Suppressor macrophage treated with lipopolysaccharide for 1 hour (primary cell): ENCODE results near the gene MAP3K7.
A peak's percentile ranks its signal among the peaks of the same experiment; 100 is the strongest.

Experiments
- DNase-seq, 3 donors: peaks; one replicate each; pipeline ENCODE4 v3.0.0-alpha.2; 2020 to 2022

Gene MAP3K7

GRCh38 chr6:90586836-90587638 lies at the start of gene MAP3K7:
MAP3K7 (minus strand) TSS chr6:90587072; CDS start chr6:90586883, 189 bp downstream.
- peak; percentile 96 to 98 (median 98) for DNase-seq

GRCh38 chr6:90631046-90631445 lies 44.2 kb upstream of the MAP3K7 start:
- no peak for DNase-seq

- DNase-seq, result no peak
These were observed 34.7 kb upstream of the MAP3K7 start for GRCh38 chr6:90621581-90621980.

- no peak for DNase-seq
These were observed 32.3 kb upstream of the MAP3K7 start for GRCh38 chr6:90619221-90619620.

DNA sequence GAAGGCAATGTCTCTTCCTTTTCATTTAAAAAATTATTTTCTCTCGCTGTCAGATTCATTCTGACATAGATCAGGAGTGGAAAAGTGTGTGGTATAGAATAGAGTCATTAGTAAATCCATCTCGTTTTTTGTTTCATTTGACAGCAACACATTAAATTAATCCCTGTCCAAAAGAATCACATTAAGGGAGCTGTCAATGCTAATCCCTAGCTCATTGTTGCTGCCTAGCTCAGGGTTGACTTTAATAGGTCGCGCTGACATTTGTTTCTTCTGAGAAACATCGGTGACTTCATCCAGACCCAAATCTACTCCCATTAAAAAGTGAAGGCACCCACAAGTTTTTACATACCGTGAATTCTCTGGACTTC lies 25.4 kb upstream of the MAP3K7 start:
- DNase-seq, result no peak

DNA sequence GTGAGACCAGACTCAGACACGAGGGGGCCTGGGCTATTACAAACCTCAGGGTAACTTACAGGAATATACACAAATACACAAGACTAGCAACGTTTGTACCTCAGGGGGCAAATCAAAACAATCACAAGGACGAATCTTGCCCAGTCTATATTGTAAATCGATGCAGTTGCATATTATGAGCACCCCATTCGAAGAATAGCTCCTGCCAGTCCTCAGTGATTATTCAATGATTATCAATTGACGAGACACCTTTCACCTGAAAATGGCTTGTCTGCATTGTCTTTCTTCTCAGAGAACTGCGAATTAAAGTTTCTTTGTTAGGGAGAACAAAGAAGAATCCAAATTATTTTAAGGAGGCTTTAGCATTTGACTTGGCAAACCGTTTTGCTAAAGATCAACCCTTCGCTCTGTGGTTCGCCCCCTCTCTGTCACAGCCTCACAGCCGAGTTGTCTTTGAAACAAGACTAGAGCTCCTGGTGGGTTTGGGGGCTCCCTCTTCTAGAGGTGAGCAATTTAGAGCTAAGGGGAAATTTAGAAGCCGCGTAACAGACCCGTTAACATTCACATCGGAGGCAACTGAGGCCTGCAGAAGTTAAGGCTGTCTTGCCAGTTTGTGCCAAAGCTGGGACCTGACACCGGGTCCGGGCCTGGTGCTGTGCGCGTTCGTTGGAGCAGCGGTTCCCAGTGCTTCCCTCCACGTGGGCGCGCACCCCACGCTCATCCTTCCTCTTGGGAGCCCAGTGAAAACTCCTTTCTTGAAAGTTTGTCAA lies 24.9 kb upstream of the MAP3K7 start:
- DNase-seq, result no peak

DNA sequence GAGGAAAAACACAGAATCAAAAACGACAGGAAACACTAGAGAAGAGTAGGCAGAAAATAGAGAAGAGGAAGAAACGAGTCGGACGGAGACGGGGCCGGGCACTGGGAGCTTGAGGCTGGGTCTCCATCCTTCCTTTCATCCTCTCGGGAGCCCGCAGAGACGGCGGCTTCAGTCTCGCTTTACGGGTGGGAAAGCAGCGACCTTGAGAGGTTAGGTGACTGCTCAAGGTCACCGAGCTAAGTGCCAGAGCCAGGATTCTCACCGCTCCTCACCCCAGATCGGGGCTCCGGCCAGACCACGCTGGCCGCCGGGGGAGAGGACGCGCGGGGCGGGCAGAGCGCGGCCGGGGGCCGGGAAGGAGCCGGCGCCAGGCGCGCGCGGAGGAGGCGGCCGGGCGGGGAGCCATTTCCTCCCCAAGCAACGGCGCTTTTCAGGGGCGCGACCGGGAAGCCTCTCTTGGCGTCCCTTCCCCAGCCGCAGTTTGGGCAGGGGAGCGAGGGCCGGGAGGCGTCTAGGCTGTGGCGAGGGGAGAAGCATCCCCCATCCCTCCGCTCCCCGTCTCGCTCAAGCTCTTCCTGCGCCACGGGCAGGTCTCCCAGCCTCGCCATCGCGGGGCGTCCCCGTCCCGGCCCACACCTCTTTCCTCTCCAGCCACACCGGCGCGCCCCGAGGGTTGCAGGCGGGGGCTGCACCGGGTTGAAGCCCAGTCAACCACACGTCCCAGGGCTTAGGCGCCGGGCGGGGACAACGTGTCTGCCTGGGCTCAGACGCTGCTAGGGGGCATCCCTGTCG lies 24.1 kb upstream of the MAP3K7 start:
- peak in 2 of 3 donors; percentile 24 to 54 for DNase-seq

DNA sequence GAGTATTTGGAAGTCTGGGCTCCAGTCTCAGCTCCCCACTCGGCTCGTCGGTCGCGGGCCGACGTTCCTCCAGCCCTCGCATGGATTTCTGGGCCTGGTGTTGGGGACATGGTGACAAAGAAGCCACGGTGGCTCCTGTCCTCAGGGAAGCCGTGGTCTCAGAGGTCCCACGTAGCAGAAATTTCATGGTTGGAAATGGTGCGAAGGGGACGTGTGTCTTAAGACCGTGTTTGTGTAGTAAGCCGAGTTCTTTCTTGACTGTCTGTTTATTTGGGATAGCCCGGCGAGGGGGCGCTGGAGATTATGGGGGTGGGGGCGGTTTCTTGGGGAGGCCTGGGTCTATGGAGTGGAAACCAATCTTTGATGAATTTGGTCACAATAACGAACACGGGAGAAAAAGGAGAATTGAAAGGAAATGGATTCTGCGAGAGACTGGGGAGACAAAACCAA lies 23.5 kb upstream of the MAP3K7 start:
- DNase-seq, result no peak

DNA sequence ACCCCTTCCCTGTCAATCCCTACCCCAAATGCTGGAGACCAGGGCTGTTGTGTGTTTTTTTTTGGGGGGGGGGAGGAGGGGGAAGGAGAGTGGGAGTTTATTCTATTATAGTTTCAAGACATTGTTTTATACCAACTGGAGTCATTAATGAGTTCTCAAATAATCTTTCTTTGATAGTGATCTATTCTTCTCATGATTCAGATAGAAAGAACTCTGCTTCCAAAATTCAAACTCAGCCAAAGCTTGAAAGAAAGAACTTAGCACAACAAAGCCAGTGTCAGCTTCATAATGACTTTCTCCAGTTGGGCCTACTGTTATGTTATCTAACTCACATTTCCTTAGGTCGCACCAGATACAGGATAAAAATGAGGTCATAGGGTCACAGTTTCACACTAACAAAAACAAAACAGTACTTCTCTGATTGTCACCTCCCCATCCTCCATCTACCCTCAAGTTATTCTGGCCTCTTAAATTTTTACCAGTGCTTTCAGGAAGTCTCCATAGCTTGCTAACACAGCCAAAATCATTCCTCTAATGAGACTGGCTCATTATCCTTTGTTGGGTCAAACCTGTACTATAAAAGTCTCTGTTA lies 19.0 kb upstream of the MAP3K7 start:
- DNase-seq, result no peak

- DNase-seq, result no peak
These were observed 17.7 kb upstream of the MAP3K7 start for GRCh38 chr6:90604546-90604945.

DNA sequence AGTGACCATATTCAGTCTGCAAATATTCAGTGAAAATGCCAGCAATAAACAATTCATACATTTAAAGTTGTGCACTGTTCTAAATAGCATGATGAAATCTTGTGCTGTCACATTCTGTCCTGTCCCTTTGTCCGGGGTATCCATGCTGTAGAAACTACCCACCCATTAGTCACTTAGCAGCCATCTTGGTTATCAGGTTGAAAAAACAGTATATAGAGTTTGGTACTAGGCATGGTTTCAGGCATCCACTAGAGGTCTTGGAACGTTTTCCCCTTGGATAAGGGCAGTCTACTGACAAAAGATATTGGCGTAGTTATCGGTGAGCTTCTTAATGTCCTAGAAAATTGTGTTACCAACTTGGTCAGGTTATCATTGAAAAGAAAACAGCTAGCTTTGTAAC lies 12.3 kb upstream of the MAP3K7 start:
- DNase-seq, result no peak

DNA sequence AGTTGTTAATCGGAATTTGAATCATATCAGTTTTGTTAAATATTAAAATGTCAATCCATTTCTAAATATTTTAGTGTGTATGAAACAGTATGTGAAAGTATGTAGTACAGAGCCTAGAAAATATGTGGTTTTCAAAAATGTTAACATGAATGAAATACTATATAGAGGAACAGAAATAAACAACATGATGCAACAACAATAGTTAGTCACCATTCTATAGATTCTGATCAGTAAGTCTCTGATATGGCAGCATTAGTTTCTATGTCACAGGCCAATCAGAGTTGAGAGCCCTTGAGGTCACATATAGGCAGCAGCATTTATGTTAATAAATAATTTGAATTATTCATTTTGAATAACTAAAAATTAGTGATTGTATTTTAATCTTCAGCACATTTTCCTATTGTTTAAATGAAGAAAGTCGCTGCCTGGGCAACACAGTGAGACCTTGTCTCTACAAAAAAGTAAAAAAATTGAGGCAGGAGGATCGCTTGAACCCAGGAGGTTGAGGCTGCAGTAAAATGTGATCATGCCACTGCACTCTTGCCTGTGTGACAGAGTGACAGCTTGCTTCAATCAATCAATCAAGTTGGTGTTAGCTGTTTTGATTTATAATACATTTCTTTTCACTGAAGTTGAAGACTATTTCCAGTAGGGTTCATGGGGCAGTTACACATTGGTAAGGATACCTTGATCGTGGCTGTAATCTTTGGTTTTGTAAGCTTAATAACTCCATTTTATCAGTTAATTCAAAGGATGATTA lies 11.5 kb upstream of the MAP3K7 start:
- no peak for DNase-seq

DNA sequence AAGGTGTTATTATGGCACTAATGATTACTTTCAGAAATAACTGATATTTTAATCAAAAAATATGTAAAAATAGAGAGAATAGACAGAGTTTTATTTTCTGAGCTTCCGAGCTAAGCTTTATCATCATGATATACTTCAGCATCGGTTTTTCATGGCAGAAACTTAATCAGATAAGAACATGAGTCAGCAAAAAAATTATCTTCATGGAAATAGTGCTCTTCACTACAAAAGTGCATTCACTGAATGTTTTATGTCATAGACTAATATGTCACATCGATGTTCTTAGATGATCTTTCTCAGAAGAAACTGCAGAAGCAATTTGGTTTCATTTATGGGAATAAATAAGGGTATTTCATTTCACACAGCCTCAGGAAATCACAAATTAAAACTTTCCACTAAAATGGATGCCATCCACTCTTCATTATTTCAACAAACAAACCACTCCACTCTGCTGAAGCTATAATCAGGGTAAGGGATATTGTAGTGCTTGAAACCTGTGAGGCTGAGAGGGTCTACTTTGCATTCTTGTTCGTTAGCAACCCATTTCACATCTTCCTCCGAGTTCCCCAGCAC lies 10.2 kb upstream of the MAP3K7 start:
- DNase-seq, result no peak

GRCh38 chr6:90595854-90596253 lies 9.0 kb upstream of the MAP3K7 start:
- no peak for DNase-seq

GRCh38 chr6:90586546-90586835 lies 381 bp downstream of the MAP3K7 start:
- peak; percentile 21 to 59 (median 42) for DNase-seq

GRCh38 chr6:90584636-90585255 lies 2.1 kb downstream of the MAP3K7 start:
- peak; percentile 15 to 43 (median 31) for DNase-seq

DNA sequence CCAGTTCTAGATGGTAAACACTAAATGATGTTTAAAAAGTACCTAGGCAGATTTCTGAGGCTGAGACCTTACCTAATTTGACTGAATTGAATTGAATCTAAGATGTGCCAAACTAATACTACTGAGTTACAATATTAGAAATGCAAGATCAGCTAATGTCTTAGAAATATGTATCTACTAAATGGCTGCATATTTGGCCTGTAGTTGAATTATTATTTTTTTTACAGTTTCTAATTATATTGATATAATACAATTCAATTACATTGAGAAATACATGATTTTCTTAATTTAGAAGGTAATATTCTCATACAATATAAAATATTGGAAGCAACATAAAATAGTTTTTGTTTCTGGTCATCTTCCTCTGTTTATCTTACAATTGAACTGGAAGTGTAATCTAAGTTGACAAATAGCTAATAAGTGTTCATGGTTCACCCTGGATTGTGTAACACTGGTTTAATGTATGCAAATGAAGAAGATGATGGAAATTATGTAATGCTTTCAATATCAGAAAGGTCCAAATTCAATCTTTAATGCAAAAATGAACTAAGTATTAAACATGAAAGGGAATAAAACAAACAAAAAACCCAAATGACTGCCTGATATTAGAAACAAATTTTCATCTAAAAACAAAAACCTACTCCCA lies 2.9 kb downstream of the MAP3K7 start:
- peak in 1 of 3 donors; percentile 34 for DNase-seq

DNA sequence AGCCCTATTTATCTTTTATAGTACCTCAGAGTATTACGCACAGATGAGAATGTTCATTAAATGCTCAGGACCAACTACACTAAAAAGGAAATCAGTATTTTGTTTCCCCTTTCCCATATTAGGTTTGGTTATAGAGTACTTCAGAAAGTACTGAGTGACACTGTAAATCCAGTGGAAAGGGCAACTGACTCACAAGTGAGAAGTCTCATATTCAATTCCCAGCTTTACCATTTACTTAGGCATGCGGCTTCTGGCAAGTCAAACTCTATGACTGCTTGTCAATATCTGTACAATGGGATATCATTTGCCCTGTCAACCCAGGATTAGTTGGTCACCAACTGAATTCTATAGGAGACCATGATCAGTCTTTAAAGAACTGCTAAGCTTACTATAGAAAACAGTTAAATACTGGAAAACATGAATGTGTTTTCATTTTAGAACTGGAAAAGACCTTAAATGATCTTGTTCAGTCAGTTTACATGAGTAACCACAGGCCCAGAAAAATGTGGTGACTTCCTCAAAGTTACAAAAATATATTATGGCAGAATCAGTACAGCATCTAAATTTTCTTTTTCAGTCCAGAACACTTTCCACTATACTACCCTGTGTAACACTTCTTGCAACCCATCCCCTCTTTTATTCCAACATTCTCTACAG lies 3.6 kb downstream of the MAP3K7 start:
- peak; percentile 16 to 51 (median 48) for DNase-seq

- no peak for DNase-seq
These were observed 5.7 kb downstream of the MAP3K7 start for GRCh38 chr6:90581146-90581545.

DNA sequence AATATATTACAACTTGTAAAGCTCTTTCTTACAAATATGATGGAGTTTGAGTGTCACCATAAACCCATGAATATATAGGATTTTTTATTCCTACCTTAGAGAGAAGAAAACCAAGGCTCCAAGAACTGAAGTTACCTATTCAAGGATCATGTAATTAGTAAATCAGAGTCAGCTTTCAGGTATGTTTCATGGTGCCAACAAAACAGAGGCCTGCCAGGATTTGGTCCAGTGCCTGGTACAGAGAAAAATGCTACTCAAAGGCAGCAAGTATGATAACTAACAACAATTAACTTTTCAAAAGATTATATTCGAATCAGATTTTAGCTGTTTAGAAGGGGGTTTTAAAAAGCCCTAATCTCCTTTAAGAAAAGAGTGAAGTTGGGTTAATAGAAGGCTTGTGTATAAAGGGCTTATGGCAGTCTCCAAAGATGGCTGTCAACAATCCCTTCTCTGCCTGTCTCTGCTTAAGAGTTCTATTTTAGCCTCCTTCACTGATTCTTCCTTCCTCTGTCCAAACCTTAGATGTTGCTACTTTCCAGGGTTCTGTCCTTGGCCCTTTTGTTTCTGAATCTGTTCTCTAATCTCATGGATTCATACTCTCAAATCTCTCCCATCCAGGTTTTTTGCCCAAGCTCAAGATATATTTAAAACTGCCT lies 7.8 kb downstream of the MAP3K7 start:
- DNase-seq, result no peak
